Endothelial cell of umbilical vein (primary cell): ENCODE data around the gene HK1. TPM values are rescaled to one million over a fixed set of nuclear protein-coding genes. Genes with fewer than 3 reads are reported as not detected.

Experiments
- BruUV-seq: library from RNA; stranded (reverse); fragments of 400-500 nt; replicated peaks from 2 replicates; lab custom pipeline; 2021; lab: Mats Ljungman, UMichigan
- CTCF ChIA-PET: fragments of 300-600, 350-600 bp; sonication (Branson Sonifier 250); formaldehyde crosslinking; loops from one replicate; lab custom pipeline; 2021; ENCODE audit warnings: antibody characterized with exemption, inconsistent platforms; lab: Charles Lee
- POLR2A ChIA-PET: fragments of 300-600, 350-600 bp; sonication (Branson Sonifier 250); formaldehyde crosslinking; loops from one replicate; lab custom pipeline; 2021; ENCODE audit warnings: antibody characterized with exemption, inconsistent platforms; lab: Charles Lee
- DNase-seq: peaks from one replicate; pipeline ENCODE4 v3.0.0-alpha.2; 2011; ENCODE audit warnings: low read depth, low spot score
- FAIRE-seq: peaks from 2 replicates; lab custom pipeline; 2011; peaks lifted over from hg19 to GRCh38; lab: Jason Lieb, UNC
- H2AFZ ChIP-seq: 2 replicates; pipeline ENCODE4 v1.6.0; 2012; ENCODE audit warnings: low read depth, low read length, control low read depth, inconsistent platforms
- H3K27ac ChIP-seq: 2 replicates; pipeline ENCODE4 v1.5.1; 2011; ENCODE audit warnings: low read depth, mild to moderate bottlenecking, control low read depth, low read length, moderate library complexity; ENCODE audit not compliant: insufficient read depth
- H3K27me3 ChIP-seq, 2 experiments: 2 replicates each; pipeline versions ENCODE4 v1.6.0 to v1.6.1; 2011; ENCODE audit warnings: low read length in 2 of 2, mixed read lengths in 1 of 2; ENCODE audit not compliant: control insufficient read depth in 2 of 2, insufficient read depth in 2 of 2
- H3K36me3 ChIP-seq, 2 experiments: 2 replicates in 1 of 2; 3 replicates in 1 of 2; pipeline ENCODE4 v1.5.1; 2011; ENCODE audit warnings: low read length in 2 of 2, mild to moderate bottlenecking in 1 of 2, moderate library complexity in 1 of 2; ENCODE audit not compliant: control insufficient read depth in 2 of 2, insufficient read depth in 2 of 2; ENCODE audit errors: extremely low read depth in 1 of 2
- H3K4me1 ChIP-seq: 3 replicates; pipeline ENCODE4 v1.5.1; 2011; ENCODE audit warnings: mild to moderate bottlenecking, low read length; ENCODE audit not compliant: control insufficient read depth, insufficient read depth; ENCODE audit errors: extremely low read depth
- H3K4me2 ChIP-seq: 2 replicates; pipeline ENCODE4 v1.6.1; 2011; ENCODE audit warnings: low read length, control low read depth, mixed read lengths; ENCODE audit not compliant: insufficient read depth
- H3K4me3 ChIP-seq, 3 experiments: fragments of 200-600 bp in 1 of 3; sonication (generic), shearing (Covaris generic) in 1 of 3; replicated peaks in 1 of 3; 2 replicates each; pipeline ENCODE4 v1.5.1; 2011 to 2016; ENCODE audit warnings: control low read depth in 3 of 3, low read length in 3 of 3, mild to moderate bottlenecking in 2 of 3, inconsistent platforms in 1 of 3, low read depth in 1 of 3, moderate library complexity in 1 of 3; ENCODE audit not compliant: insufficient read depth in 1 of 3
- H3K79me2 ChIP-seq: 2 replicates; pipeline ENCODE4 v1.6.0; 2012; ENCODE audit warnings: low read length, inconsistent platforms; ENCODE audit not compliant: control insufficient read depth, insufficient read depth
- H3K9ac ChIP-seq: replicated peaks from 2 replicates; pipeline ENCODE3; 2011; ENCODE audit warnings: low read length, control low read depth; ENCODE audit not compliant: insufficient read depth; ENCODE audit errors: extremely low read depth
- H3K9me1 ChIP-seq: replicated peaks from 3 replicates; pipeline ENCODE4 v1.6.0; 2011; ENCODE audit warnings: mild to moderate bottlenecking, low read length; ENCODE audit not compliant: control insufficient read depth, insufficient read depth; ENCODE audit errors: extremely low read depth
- H3K9me3 ChIP-seq: replicated peaks from 2 replicates; pipeline ENCODE4 v1.5.1; 2012; ENCODE audit warnings: low read length, inconsistent platforms; ENCODE audit not compliant: control insufficient read depth, insufficient read depth
- H4K20me1 ChIP-seq: replicated peaks from 2 replicates; pipeline ENCODE3; 2011; ENCODE audit warnings: mild to moderate bottlenecking, low read length; ENCODE audit not compliant: control insufficient read depth, insufficient read depth; ENCODE audit errors: extremely low read depth
- EZH2 ChIP-seq: IDR thresholded peaks from 2 replicates; pipeline ENCODE4 v1.6.1; 2012; ENCODE audit warnings: borderline replicate concordance, low read depth, mild to moderate bottlenecking, moderate library complexity, low read length, inconsistent platforms; ENCODE audit not compliant: severe bottlenecking
- FOS ChIP-seq: IDR thresholded peaks from 2 replicates; pipeline ENCODE4 v1.6.1; 2011; ENCODE audit warnings: mild to moderate bottlenecking, low read length, moderate library complexity, borderline replicate concordance; ENCODE audit not compliant: insufficient read depth
- GATA2 ChIP-seq: IDR thresholded peaks from 2 replicates; pipeline ENCODE4 v1.7.0; 2011; ENCODE audit warnings: low read depth, mild to moderate bottlenecking, moderate library complexity, mixed read lengths, low read length; ENCODE audit not compliant: insufficient read length, insufficient read depth
- JUN ChIP-seq: IDR thresholded peaks from 2 replicates; pipeline ENCODE4 v1.6.1; 2011; ENCODE audit warnings: borderline replicate concordance, low read depth; ENCODE audit not compliant: insufficient read length, insufficient read depth
- MYC ChIP-seq: IDR thresholded peaks from one replicate; pipeline ENCODE4 v1.6.1; 2011; ENCODE audit warnings: mild to moderate bottlenecking, low read depth, low read length
- POLR2A ChIP-seq: IDR thresholded peaks from 2 replicates; pipeline ENCODE4 v1.6.1; 2012; ENCODE audit warnings: low read depth, mild to moderate bottlenecking, control low read depth, low read length
- POLR2AphosphoS5 ChIP-seq: IDR thresholded peaks from 2 replicates; pipeline ENCODE4 v1.6.1; 2012; ENCODE audit warnings: low read depth, mild to moderate bottlenecking, control low read depth, low read length, moderate library complexity; ENCODE audit not compliant: insufficient read depth
- dilution Hi-C: fragments of 300-500 bp; cut with MboI; formaldehyde crosslinking; loops from one replicate; pipeline ENCODE4 v1.15.0; 2019; ENCODE audit warnings: low sequenced_read_pairs; ENCODE audit not compliant: extremely low pct_ligation_motif_present
- intact Hi-C: fragments of 100-400 bp; cut with micrococcal nuclease; formaldehyde crosslinking; loops from one replicate; pipeline ENCODE4 v1.10.0; 2022
- polyA plus RNA-seq, 4 experiments: library from polyadenylated mRNA; depleted of rRNA in 3 of 4; stranded (reverse) in 3 of 4; unstranded in 1 of 4; fragments of >200 nt; gene quantifications; 2 replicates each; pipeline versions ENCODE4 v1.2.1 to v1.2.3, GENCODE V29; 2011 to 2012; ENCODE audit warnings: missing spikeins in 1 of 4
- total RNA-seq: library from RNA; stranded (reverse); gene quantifications from 2 replicates; pipeline ENCODE4 v1.2.3, GENCODE V29; 2021
- TF ChIP-seq, protein P1 (sequence below), 2 donors: IDR thresholded peaks; 1 replicate in 1 of 2; 2 replicates in 1 of 2; pipeline ENCODE4 v1.5.1; 2011; ENCODE audit warnings: low read length in 2 of 2, mild to moderate bottlenecking in 2 of 2, moderate library complexity in 2 of 2, control low read depth in 1 of 2, inconsistent platforms in 1 of 2, low read depth in 1 of 2; ENCODE audit not compliant: insufficient read depth in 1 of 2; ENCODE audit errors: extremely low read depth in 1 of 2
- TF ChIP-seq, protein P2 (sequence below): IDR thresholded peaks from 2 replicates; pipeline ENCODE4 v1.6.1; 2011; ENCODE audit not compliant: insufficient read depth, insufficient read length

Gene HK1
- total and polyA plus RNA-seq, 2 donors (not counting 3 experiments of a cell fraction or from before 2014, with no cell fraction given) = 50.8 to 121 TPM

DNA sequence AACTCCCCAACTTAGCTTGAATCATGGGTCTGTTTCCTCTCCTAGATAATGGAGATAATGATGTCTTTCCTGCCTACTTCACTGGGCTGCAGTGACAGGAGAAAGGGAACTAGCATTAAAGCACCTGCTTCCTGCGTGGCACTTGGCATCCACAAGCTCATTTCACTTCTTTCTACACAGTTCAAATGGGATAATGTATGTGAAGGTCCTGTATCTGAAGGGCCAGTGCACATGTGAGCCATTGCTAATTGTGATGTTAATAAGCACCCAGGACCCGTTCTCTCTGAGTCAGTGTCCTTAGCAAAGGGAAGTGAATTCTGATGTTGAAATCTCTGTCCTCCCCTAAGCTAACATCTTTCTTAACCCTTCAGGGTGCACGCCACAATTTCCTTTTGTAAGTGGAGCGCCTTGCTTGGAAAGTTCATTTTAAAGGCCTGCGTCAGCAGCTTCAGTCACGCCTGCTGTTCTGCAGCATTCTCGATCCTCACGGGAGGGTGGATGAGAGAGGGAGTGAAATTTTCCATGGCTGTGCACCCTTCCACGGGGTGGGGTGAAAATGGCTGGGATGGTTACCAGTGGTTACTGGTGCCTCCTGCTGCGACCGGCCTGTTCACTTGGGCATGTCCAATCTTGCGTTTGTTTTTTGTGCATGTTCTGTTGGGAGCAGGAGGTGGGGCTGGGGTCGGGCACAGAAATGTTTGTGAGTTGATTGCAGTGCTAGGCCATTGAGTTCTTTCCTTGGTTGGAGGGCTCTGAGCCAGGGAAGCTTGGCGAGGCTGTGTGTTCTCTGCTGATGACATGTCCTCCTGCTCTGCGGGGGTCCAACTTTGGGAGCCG is 59.2 kb downstream of the HK1 start:
- Histone ChIP-seq H3K9me3 (no peaks in the 10 kb centered on the region), H3K4me2 (peak overlapping the region; percentile 28), H3K36me3 (no peaks in the 10 kb centered on the region), H3K9ac (no peak overlapping the region), H3K79me2 (peaks cover 84% of the 10 kb centered on the region), H2AFZ (no peak overlapping the region), H3K27me3 (no peaks in the 10 kb centered on the region), H3K9me1 (no peaks in the 10 kb centered on the region), H3K4me3 (no peak overlapping the region), H3K4me1 (peaks cover 31% of the 10 kb centered on the region), H3K27ac (no peak overlapping the region), H4K20me1 (no peaks in the 10 kb centered on the region)
- BruUV-seq = no TSS peak
- DNase-seq (peak; percentile 34), FAIRE-seq (peak; percentile 74)
- dilution Hi-C loops = no loop called here
- TF ChIP-seq GATA2 = peak; percentile 77
- TF ChIP-seq, protein P1, sequence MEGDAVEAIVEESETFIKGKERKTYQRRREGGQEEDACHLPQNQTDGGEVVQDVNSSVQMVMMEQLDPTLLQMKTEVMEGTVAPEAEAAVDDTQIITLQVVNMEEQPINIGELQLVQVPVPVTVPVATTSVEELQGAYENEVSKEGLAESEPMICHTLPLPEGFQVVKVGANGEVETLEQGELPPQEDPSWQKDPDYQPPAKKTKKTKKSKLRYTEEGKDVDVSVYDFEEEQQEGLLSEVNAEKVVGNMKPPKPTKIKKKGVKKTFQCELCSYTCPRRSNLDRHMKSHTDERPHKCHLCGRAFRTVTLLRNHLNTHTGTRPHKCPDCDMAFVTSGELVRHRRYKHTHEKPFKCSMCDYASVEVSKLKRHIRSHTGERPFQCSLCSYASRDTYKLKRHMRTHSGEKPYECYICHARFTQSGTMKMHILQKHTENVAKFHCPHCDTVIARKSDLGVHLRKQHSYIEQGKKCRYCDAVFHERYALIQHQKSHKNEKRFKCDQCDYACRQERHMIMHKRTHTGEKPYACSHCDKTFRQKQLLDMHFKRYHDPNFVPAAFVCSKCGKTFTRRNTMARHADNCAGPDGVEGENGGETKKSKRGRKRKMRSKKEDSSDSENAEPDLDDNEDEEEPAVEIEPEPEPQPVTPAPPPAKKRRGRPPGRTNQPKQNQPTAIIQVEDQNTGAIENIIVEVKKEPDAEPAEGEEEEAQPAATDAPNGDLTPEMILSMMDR (IDR thresholded peaks at IDR 0.05; ENCODE audit: extremely low read depth in 1 of 2, insufficient read depth in 1 of 2, low read depth in 1 of 2, low read length in 2 of 2) = no peak
- ChIA-PET POLR2A (no interaction called here), CTCF (interaction anchor here (1.0 to 1.8 kb wide), 6 partner anchors 10 to 61 kb away, joined by 3 to 6 read pairs (median 4); no protein-coding TSS in a partner anchor)
- intact Hi-C loops = loop anchor here (1.0 to 2.0 kb wide), 2 partner anchors 9 to 41 kb away; no protein-coding TSS in a partner anchor

DNA sequence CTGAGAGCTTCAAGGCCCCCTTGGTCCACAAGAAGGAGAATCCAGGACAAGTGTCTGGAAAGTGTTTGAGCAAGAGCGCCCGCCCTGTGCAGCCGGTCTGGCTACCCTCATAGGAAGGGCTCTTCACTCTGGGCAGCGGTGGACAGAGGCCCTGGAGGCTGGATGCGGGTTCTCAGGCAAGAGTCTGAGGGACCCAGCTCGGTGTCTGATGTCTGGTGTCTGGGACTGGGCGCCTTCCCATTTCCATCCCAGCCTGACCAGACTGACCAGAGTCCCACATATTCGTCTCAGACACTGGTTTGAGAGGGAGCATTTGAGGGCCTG is 59.8 kb downstream of the HK1 start:
- H3K27me3 ChIP-seq = no peaks in the 10 kb centered on the region
- H3K4me2 ChIP-seq = no peak overlapping the region
- intact Hi-C loops (loop anchor here (2.0 kb wide), 1 partner anchor 41 kb away; no protein-coding TSS in a partner anchor), dilution Hi-C loops (no loop called here)
- H4K20me1 ChIP-seq = no peaks in the 10 kb centered on the region
- DNase-seq (no peak), FAIRE-seq (no peak)
- H3K4me3 ChIP-seq = no peak overlapping the region
- no peaks in the 10 kb centered on the region for H3K9me3 ChIP-seq
- ChIA-PET CTCF (interaction anchor here (1.3 to 1.7 kb wide), 2 partner anchors 11 to 25 kb away, joined by 5 to 6 read pairs; no protein-coding TSS in a partner anchor), POLR2A (no interaction called here)
- no peak overlapping the region for H2AFZ ChIP-seq
- BruUV-seq = no TSS peak
- H3K79me2 ChIP-seq = peaks cover 84% of the 10 kb centered on the region
- peaks cover 31% of the 10 kb centered on the region for H3K4me1 ChIP-seq
- H3K9me1 ChIP-seq = no peaks in the 10 kb centered on the region
- no peak overlapping the region for H3K9ac ChIP-seq
- TF ChIP-seq JUN (no peak), MYC (no peak), POLR2A (no peak), FOS (no peak), POLR2AphosphoS5 (no peak), EZH2 (no peak)
- TF ChIP-seq, protein P1 (IDR thresholded peaks at IDR 0.05; ENCODE audit: extremely low read depth in 1 of 2, insufficient read depth in 1 of 2, low read depth in 1 of 2, low read length in 2 of 2) = no peak
- TF ChIP-seq, protein P2, sequence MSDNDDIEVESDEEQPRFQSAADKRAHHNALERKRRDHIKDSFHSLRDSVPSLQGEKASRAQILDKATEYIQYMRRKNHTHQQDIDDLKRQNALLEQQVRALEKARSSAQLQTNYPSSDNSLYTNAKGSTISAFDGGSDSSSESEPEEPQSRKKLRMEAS = no peak
- H3K27ac ChIP-seq = no peak overlapping the region
- no peaks in the 10 kb centered on the region for H3K36me3 ChIP-seq
